ENCODE data around the gene KIR3DL3.
"Not testable (repeated sequence)": the region's sequence is repeated elsewhere in the genome, so short reads cannot be mapped to it uniquely, and the experiment has no call there.

Gene KIR3DL3

DNA sequence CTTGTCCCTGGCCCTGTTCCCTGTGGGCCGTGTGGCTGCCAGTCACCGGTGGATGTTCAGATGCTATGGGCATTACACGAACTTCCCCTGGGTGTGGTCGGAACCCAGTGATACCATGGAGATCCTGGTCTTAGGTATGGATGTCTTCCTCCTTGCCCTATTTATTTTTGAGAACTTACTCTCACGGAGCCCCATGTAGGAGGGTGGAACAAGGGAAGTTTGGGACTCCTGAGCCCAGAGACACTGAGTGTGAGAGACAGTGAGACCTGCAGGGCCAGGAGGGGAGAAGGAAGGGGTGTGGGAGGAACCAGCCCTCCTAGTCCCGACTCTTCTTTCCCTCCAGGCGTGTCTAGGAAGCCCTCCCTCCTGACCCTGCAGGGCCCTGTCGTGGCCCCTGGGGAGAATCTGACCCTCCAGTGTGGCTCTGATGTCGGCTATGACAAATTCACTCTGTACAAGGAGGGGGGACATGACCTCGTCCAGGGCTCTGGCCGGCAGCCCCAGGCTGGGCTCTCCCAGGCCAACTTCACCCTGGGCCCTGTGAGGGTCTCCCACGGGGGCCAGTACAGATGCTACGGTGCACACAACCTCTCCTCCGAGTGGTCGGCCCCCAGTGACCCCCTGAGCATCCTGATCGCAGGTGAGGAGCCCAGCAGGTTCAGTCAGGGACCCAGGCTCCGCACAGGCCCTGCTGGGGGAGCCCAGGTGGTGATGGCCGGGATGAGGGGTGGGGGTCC lies 14.9 kb upstream of the KIR3DL3 start:
- H3K4me3 ChIP-seq (ENCODE audit: low read length) = no peak overlapping the region
- TF ChIP-seq ZNF274 (IDR thresholded peaks at IDR 0.05; ENCODE audit: low read depth, low read length) = no peak

DNA sequence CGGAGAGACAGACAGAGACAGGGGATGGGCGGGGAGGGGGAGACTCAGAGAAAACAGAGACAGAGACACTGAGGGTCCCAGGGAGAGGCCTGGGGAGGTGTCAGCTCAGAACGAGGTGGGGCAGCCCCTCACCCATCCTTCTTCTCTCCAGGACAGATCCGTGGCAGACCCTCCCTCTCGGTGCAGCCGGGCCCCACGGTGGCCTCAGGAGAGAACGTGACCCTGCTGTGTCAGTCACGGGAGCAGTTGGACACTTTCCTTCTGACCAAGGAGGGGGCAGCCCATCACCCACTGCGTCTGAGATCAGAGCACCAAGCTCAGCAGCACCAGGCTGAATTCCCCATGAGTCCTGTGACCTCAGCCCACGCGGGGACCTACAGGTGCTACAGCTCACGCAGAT lies 14.3 kb upstream of the KIR3DL3 start:
- not testable (repeated sequence) for H3K4me3 ChIP-seq (ENCODE audit: low read length)

DNA sequence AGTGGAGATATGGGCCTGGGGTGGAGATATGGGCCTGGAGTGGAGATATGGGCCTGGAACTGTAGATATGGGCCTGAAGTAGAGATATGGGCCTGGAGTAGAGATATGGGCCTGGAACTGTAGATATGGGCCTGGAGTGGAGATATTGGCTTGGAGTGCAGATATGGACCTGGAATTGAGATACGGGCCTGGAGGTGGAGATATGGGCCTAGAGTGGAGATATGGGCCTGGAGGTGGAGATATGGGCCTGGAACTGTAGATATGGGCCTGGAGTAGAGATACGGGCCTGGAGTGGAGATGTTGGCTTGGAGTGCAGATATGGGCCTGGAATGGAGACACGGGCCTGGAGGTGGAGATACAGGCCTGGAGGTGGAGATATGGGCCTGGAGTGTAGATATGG lies 402 bp downstream of the KIR3DL3 start:
- no peak for TF ChIP-seq ZNF274 (IDR thresholded peaks at IDR 0.05; ENCODE audit: low read depth, low read length)
- H3K4me3 ChIP-seq (ENCODE audit: low read length) = no peak overlapping the region

DNA sequence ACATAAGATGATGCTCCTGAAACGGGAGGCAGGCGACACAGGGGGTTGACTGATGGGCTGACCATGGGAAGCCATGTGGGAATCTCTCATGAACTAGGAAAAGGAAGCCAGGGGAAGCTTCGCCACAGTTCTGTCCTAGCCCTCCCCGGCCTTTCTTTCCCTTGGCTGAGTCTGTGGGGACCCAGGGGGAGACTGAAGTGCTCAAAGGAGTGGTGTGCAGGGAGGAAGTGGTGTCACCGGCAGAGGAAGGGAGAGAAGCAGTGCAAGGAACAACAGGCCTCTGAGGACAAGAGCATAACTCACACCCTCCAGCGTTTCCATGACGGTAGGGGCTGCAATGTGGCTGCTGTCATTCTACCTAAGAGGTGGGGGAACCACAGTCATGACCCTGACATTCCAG lies 1.1 kb downstream of the KIR3DL3 start:
- no peak for TF ChIP-seq ZNF274 (IDR thresholded peaks at IDR 0.05; ENCODE audit: low read depth, low read length)
- no peak overlapping the region for H3K4me3 ChIP-seq (ENCODE audit: low read length)

DNA sequence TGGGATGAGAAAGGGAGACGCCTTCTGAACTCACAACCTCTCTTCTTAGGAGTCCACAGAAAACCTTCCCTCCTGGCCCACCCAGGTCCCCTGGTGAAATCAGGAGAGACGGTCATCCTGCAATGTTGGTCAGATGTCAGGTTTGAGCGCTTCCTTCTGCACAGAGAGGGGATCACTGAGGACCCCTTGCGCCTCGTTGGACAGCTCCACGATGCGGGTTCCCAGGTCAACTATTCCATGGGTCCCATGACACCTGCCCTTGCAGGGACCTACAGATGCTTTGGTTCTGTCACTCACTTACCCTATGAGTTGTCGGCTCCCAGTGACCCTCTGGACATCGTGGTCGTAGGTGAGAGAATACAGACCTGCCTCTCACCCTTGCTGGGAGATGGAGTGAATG lies 3.3 kb downstream of the KIR3DL3 start:
- TF ChIP-seq ZNF274 (IDR thresholded peaks at IDR 0.05; ENCODE audit: low read depth, low read length) = no peak
- no peak overlapping the region for H3K4me3 ChIP-seq (ENCODE audit: low read length)

DNA sequence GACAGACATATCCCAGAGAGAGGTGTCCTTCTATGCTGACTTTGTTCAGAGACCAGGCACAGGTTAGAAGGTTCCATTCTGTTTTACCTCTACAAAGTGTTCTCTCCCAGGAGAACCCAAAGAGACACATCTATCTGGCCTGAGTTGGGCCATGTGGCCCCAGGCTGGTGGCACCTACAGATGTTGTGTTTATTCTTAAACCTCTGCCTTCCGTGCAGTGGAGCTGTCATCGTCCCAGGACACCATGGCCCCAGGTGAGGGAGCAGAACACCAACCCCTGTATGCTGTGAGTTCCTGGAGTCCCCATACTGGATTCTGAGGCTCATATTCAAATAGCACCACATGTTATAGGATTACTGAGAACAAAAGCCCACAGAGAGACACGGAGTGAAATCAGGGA lies 3.9 kb downstream of the KIR3DL3 start:
- TF ChIP-seq ZNF274 (IDR thresholded peaks at IDR 0.05; ENCODE audit: low read depth, low read length) = no peak
- no peak overlapping the region for H3K4me3 ChIP-seq (ENCODE audit: low read length)

DNA sequence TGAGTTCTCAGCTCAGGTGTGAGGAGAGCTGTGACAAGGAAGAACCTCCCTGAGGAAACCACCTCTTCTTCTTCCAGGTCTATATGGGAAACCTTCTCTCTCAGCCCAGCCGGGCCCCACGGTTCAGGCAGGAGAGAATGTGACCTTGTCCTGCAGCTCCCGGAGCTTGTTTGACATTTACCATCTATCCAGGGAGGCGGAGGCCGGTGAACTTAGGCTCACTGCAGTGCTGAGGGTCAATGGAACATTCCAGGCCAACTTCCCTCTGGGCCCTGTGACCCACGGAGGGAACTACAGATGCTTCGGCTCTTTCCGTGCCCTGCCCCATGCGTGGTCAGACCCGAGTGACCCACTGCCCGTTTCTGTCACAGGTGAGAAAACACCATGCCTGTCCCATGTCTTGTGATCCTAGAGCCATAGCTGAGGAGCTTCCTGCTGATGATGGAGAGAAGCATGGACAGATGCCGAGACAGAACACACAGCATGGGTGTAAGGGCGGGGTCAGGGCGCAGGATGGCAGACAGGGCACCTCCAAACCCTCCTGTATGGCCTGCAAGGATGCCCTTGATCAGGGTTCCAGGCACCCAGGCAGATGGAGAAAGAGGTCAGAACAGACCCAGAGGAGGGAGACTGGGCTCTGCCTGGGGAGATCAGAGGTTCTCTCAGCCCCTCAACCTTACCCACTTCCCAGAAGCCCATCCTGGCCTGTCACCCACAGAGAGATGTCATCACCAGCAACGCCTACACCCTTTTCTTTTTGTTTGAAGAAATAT lies 5.4 kb downstream of the KIR3DL3 start:
- TF ChIP-seq ZNF274 (IDR thresholded peaks at IDR 0.05; ENCODE audit: low read depth, low read length) = no peak
- no peak overlapping the region for H3K4me3 ChIP-seq (ENCODE audit: low read length)

DNA sequence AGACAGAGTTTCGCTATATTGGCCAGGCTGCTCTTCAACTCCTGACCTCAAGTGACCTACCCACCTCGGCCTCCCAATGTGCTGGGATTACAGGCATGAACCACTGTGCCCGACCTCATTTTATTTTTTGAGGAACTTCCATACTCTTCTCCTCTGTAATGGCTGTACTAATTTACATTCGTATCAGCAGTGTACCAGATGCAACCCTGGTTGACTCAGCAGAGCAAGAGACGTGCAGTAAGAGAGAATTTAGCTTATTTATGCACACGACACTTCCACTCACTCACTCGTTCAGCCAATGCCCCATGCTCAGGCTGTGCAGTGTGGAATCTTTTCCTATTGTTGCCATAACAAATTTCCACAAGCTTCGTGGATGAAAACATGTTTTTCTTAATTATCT lies 6.9 kb downstream of the KIR3DL3 start:
- TF ChIP-seq ZNF274 (IDR thresholded peaks at IDR 0.05; ENCODE audit: low read depth, low read length) = no peak
- H3K4me3 ChIP-seq (ENCODE audit: low read length) = no peak overlapping the region

DNA sequence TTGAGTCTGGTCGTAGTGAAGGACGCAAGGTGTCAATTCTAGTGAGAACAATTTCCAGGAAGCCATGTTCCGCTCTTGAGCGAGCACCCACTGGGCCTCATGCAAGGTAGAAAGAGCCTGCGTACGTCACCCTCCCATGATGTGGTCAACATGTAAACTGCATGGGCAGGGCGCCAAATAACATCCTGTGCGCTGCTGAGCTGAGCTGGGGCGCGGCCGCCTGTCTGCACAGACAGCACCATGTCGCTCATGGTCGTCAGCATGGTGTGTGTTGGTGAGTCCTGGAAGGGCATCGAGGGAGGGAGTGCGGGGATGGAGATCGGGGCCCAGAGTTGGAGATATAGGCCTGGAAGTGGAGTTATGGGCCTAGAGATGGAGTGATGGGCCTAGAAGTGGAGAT lies 14.1 kb downstream of the KIR3DL3 start, which contains the start of gene KIR2DL3:
KIR2DL3 (plus strand) TSS at position 208 of the 400 bp plus-strand sequence; CDS start at position 241, 33 bp downstream.
- H3K4me3 ChIP-seq (ENCODE audit: low read length) = not testable (repeated sequence)

DNA sequence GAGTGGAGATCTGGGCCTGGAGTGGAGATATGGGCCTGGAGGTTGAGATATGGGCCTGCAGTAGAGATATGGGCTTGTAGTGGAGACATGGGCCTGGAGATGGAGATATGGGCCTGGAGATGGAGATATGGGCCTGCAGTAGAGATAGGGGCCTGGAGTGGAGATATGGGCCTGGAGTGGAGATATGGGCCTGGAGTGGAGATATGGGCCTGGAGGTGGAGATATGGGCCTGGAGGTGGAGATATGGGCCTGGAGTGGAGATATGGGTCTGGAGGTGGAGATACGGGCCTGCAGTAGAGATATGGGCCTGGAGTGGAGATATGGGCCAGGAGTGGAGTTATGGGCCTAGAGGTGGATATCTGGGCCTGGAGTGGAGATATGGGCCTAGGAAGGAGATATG lies 14.5 kb downstream of the KIR3DL3 start:
- no peak overlapping the region for H3K4me3 ChIP-seq (ENCODE audit: low read length)
- no peak for TF ChIP-seq ZNF274 (IDR thresholded peaks at IDR 0.05; ENCODE audit: low read depth, low read length)

DNA sequence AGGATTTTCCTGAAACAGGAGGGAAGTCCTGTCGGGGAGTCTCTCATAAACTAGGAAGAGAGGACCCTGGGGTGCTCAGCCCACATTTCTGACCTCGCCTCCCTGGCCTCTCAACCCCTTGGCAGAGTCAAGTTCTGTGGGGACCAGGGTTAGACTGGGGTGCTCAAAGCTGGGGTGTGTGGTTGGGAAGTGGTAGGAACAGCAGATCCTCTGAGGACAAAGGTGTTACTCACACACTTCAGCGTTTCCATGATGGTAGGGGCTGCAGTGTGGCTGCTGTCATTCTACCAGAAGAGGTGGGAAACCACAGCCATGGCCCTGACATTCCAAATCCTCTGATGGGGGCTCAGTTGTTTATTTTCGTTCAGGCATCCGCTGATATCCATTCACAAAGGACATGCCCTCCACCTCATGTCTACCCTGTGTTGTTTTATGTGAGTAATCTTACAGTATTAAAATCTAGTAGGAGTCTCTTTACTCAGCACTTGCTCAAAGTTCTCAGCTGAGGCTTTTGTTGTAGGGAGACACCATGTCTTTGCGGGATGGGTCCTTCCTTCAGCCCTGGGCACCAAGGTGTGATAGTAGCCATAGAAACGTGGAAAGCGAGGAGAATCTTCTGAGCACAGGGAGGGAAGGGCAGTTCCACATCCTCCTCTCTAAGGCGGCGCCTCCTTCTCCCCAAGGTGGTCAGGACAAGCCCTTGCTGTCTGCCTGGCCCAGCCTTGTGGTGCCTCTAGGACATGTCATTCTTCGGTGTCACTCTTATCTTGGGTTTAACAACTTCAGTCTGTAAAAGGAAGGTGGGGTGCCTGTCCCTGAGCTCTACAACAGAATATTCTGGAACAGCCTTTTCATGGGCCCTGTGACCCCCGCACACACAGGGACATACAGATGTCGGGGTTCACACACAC lies 15.6 kb downstream of the KIR3DL3 start:
- no peak overlapping the region for H3K4me3 ChIP-seq (ENCODE audit: low read length)
- no peak for TF ChIP-seq ZNF274 (IDR thresholded peaks at IDR 0.05; ENCODE audit: low read depth, low read length)

DNA sequence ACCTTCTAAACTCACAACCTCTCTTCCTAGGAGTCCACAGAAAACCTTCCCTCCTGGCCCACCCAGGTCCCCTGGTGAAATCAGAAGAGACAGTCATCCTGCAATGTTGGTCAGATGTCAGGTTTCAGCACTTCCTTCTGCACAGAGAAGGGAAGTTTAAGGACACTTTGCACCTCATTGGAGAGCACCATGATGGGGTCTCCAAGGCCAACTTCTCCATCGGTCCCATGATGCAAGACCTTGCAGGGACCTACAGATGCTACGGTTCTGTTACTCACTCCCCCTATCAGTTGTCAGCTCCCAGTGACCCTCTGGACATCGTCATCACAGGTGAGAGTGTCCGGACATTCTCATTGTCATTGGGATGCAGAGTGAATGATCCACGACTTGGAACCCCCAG lies 17.7 kb downstream of the KIR3DL3 start:
- H3K4me3 ChIP-seq (ENCODE audit: low read length) = not testable (repeated sequence)

DNA sequence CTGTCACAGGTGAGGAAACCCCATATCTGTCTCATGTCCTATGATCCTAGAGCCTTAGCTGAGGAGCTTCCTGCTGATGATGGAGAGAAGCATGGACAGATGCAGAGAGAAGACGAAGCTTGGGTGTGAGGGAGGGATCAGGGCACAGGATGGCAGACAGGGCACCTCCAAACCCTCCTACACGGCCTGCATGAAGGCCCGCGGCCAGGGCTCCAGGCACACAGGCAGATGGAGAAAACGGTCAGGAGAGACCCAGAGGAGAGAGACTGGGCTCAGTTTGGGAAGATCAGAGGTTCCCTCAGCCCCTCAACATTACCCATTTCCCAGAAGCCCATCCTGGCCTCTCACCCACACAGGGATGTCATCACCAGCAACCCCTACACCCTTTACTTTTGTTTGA lies 19.8 kb downstream of the KIR3DL3 start:
- not testable (repeated sequence) for H3K4me3 ChIP-seq (ENCODE audit: low read length)

DNA sequence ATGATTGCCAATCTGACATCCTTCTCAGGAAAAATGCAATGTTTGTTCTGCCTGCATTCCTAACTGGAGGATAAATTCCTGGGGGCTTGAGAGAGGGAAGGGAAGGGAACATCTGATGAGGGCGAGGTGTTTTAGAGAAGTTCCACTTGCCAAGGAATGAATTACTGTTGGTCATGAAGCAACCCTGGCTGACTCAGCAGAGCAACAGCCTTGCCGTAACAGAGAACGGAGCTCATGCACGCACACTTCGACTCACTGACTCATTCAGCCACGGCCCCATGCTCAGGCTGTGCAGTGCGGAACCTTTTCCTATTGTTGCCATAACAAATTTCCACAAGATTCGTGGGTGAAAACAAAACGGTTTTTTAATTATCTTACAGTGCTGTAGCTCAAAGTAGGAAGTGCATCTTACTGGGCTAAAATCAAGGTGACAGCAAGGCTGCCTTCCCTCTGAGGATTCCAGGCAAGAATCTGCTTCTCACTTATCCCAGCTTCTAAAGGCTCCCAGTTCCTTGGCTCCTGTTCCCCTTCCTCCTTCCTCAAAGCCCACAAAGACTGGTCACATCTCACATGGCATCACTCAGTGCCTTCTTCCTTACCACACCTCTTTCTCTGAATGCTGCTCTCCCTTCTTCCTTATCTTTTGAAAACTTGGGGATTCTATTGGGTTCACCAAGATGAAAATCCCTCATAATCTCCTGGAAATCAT lies 23.5 kb downstream of the KIR3DL3 start:
- not testable (repeated sequence) for H3K4me3 ChIP-seq (ENCODE audit: low read length)

DNA sequence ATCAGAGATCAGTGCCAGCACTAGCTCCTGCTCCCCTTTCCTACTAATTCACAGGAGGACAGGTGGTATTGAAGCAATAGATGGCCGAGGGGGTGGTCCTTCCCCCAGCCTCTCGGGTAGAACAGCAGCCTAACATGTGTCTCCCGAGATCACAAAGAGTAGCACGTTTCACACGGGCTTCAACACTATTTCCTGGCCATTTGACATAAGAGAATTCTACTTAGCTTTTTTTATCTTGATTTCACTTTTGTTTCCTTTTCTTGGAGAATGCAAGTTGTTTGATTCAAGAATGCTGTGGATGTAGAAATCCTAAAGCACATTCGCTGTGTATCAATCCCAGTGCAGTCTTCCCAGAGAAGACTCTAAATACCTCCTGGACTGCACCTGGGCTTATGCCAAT lies 26.0 kb downstream of the KIR3DL3 start:
- not testable (repeated sequence) for H3K4me3 ChIP-seq (ENCODE audit: low read length)

DNA sequence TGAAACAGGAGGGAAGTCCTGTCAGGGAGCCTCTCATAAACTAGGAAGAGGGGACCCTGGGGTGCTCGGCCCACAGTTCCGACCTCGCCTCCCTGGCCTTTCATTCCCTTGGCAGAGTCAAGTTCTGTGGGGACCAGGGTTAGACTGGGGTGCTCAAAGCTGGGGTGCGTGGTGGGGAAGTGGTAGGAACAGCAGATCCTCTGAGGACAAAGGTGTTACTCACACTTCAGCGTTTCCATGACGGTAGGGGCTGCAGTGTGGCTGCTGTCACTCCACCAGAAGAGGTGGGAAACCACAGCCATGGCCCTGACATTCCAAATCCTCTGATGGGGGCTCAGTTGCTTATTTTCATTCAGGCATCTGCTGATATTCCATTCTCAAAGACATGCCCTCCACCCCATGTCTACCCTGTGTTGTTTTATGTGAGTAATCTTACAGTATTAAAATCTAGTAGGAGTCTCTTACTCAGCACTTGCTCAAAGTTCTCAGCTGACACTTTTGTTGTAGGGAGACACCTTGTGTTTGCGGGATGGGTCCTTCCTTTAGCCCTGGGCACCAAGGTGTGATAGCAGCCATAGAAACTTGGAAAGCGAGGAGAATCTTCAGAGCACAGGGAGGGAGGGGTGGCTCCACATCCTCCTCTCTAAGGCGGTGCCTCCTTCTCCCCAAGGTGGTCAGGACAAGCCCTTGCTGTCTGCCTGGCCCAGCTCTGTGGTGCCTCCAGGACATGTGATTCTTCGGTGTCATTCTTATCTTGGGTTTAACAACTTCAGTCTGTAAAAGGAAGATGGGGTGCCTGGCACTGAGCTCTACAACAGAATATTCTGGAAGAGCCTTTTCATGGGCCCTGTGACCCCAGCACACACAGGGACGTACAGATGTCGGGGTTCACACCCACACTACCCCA lies 32.2 kb downstream of the KIR3DL3 start:
- H3K4me3 ChIP-seq (ENCODE audit: low read length) = not testable (repeated sequence)

DNA sequence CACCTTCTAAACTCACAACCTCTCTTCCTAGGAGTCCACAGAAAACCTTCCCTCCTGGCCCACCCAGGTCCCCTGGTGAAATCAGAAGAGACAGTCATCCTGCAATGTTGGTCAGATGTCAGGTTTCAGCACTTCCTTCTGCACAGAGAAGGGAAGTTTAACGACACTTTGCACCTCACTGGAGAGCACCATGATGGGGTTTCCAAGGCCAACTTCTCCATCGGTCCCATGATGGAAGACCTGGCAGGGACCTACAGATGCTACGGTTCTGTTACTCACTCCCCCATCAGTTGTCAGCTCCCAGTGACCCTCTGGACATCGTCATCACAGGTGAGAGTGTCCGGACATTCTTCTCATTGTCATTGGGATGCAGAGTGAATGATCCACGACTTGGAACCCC lies 34.3 kb downstream of the KIR3DL3 start:
- not testable (repeated sequence) for H3K4me3 ChIP-seq (ENCODE audit: low read length)

DNA sequence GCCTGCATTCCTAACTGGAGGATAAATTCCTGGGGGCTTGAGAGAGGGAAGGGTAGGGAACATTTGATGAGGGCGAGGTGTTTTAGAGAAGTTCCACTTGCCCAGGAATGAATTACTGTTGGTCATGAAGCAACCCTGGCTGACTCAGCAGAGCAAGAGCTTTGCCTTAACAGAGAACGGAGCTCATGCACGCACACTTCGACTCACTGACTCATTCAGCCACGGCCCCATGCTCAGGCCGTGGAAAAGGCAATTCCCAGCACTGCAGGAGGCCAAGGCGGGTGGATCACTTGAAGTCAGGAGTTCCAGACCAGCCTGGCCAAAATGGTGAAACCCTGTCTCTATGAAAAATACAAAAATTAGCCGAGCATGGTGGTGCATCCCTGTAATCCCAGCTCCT lies 40.0 kb downstream of the KIR3DL3 start:
- not testable (repeated sequence) for H3K4me3 ChIP-seq (ENCODE audit: low read length)

DNA sequence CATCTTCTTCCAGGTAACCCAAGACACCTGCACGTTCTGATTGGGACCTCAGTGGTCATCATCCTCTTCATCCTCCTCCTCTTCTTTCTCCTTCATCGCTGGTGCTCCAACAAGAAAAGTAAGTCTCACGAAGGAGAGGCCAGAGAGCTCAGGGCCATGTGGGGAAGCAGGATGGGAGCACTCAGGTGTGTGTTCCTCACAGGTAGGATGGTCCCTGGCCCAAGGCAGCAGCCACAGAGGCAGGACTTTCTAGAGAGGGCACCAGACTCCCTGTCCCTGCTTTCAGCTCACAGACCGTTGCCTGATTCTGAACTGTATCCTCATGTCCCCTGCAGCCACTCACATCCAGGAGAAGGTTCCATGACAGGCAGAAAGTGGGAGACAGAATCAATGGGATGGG lies 42.2 kb downstream of the KIR3DL3 start:
- not testable (repeated sequence) for H3K4me3 ChIP-seq (ENCODE audit: low read length)
